Left lung (tissue), 10 donors: ENCODE data around the gene DCT. TPM values are rescaled to one million over a fixed set of nuclear protein-coding genes. Genes with fewer than 3 reads are reported as not detected.
A peak's percentile ranks its signal among the peaks of the same experiment; 100 is the strongest.

Experiments
- ATAC-seq: fragments of 200-7000 bp; cut with Tn5 transposase; one replicate; pipeline ENCODE4 v1.9.1; 2020; ENCODE audit warnings: moderate library complexity
- DNase-seq, 4 donors: peaks; one replicate each; pipeline ENCODE4 v3.0.0-alpha.2; 2013 to 2020
- H3K27ac ChIP-seq, 2 donors: fragments of 200-600 bp; sonication (generic) in 1 of 2; one replicate each; pipeline versions ENCODE4 v1.5.0 to v1.8.0; 2020 to 2021
- H3K27me3 ChIP-seq, 2 donors: fragments of 200-600 bp; sonication (generic) in 1 of 2; one replicate each; pipeline versions ENCODE4 v1.5.0 to v1.8.0; 2020 to 2021
- H3K36me3 ChIP-seq, 2 donors: fragments of 200-600 bp; sonication (generic) in 1 of 2; one replicate each; pipeline versions ENCODE4 v1.5.0 to v1.8.0; 2020 to 2021
- H3K4me1 ChIP-seq, 2 donors: fragments of 200-600 bp; one replicate each; pipeline ENCODE4 v1.8.0; 2021
- H3K4me3 ChIP-seq, 2 donors: fragments of 200-600 bp; sonication (generic) in 1 of 2; one replicate each; pipeline versions ENCODE4 v1.5.0 to v1.8.0; 2020 to 2021; ENCODE audit warnings: mild to moderate bottlenecking in 1 of 2
- H3K9me3 ChIP-seq, 2 donors: fragments of 200-600 bp; sonication (generic) in 1 of 2; one replicate each; pipeline versions ENCODE4 v1.5.0 to v1.8.0; 2020 to 2021
- intact Hi-C, 2 donors: fragments of 100-400 bp; cut with DNase I; formaldehyde crosslinking; loops; one replicate each; pipeline versions ENCODE4 v1.11.2 to v1.14.2; 2022
- polyA plus RNA-seq, 6 donors: library from polyadenylated mRNA; unstranded; fragments of 120-200 nt; gene quantifications; one replicate each; pipeline ENCODE4 v1.2.1, GENCODE V29; 2013; ENCODE audit not compliant: insufficient read length in 6 of 6
- total RNA-seq, 2 donors: library from RNA; stranded (reverse); fragmentation: NEBNext Ultra II Directional; extraction: Animal tissue kit (Norgen Biotek cat#: 25700); gene quantifications; one replicate each; pipeline ENCODE4 v1.2.1, GENCODE V29; 2021
- TF ChIP-seq, protein P1 (sequence below), 2 donors: fragments of 200-600 bp; sonication (generic) in 1 of 2; IDR thresholded peaks; one replicate each; pipeline versions ENCODE4 v1.5.0 to v1.8.0; 2021; ENCODE audit warnings: antibody characterized with exemption in 2 of 2
- donor health status: DM: no; HTN: yes; CAD: no.
- donor health status: DM: no; HTN: no; CAD: no.

DCT gene
- total and polyA plus RNA-seq, 8 donors: 0.06 to 0.38 (median 0.31) TPM; not detected in 1

DNA sequence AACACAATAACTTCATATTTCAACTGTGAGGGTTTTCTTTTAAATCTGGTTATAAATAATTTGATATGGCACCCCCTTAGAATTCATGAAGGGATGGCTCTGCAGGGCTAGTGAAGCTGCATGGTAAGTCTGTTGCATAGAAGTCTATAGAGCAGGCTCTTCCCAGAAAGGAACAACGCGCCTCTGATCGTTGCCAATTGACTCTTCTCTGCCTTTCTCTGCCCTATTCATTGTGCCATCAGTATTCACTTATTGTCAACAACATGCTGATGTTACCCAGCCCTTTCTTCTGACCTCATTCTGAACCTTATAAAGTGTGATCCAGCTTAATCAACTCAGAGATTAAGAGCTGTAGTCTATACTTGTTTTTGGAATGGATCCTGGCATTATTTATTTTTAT is 16.3 kb upstream of the DCT start:
- TF ChIP-seq, protein P1, sequence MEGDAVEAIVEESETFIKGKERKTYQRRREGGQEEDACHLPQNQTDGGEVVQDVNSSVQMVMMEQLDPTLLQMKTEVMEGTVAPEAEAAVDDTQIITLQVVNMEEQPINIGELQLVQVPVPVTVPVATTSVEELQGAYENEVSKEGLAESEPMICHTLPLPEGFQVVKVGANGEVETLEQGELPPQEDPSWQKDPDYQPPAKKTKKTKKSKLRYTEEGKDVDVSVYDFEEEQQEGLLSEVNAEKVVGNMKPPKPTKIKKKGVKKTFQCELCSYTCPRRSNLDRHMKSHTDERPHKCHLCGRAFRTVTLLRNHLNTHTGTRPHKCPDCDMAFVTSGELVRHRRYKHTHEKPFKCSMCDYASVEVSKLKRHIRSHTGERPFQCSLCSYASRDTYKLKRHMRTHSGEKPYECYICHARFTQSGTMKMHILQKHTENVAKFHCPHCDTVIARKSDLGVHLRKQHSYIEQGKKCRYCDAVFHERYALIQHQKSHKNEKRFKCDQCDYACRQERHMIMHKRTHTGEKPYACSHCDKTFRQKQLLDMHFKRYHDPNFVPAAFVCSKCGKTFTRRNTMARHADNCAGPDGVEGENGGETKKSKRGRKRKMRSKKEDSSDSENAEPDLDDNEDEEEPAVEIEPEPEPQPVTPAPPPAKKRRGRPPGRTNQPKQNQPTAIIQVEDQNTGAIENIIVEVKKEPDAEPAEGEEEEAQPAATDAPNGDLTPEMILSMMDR (IDR thresholded peaks at IDR 0.05): no peak
- Histone ChIP-seq H3K36me3 (no peaks in the 10 kb centered on the region), H3K4me3 (no peak overlapping the region), H3K9me3 (peaks cover 0 to 9% of the 10 kb centered on the region in 2 donors), H3K4me1 (no peaks in the 10 kb centered on the region), H3K27me3 (no peaks in the 10 kb centered on the region), H3K27ac (no peak overlapping the region)
- no peak for DNase-seq
- no peak for ATAC-seq
- intact Hi-C loops: no loop called here

DNA sequence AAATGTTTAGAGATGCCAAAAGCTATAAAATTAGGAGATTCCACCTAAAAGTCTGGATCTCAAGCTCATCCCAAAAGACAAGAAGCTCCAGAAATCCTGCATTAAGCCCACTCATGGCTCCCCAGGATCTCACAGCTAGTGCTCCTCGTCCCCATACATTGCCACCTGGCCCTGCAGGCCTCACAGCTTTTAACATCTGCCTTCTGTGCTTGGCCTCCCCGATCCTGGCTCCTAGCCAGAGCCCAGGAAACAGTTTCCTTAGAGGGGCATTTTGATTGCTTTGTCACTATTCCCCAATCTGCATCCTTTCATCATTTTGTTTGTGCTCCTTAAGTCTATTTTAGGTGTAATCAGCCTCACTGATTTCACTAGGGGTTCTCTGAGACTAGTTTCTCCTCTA is 14.5 kb upstream of the DCT start:
- ATAC-seq: no peak
- H3K27ac ChIP-seq: no peak overlapping the region

DNA sequence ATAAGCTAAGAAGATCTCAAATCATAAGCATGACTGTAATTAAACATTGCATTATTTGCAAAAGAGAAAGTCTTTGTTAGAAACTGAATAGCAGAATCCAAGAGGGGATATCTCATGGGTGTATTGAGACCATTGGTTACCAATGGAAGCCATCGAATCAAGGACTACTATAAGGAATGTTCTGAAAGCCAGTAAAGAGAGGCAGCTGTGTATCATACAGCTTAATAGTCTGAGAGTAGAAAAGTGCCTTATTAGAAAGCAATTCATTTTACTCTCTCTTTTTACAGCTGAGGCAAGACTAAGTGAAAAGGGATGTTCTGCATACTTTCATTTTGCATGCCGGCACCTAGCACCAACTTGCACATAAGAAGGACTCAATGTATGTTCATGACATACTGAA is 7.6 kb upstream of the DCT start:
- H3K4me1 ChIP-seq: no peaks in the 10 kb centered on the region
- TF ChIP-seq, protein P1 (IDR thresholded peaks at IDR 0.05): no peak
- H3K9me3 ChIP-seq: no peaks in the 10 kb centered on the region
- H3K27ac ChIP-seq: no peak overlapping the region
- no peak overlapping the region for H3K4me3 ChIP-seq
- H3K36me3 ChIP-seq: no peaks in the 10 kb centered on the region
- ATAC-seq (no peak), DNase-seq (no peak)
- intact Hi-C loops: no loop called here
- no peaks in the 10 kb centered on the region for H3K27me3 ChIP-seq

More for the DNA sequence above, 14.5 kb upstream of the DCT start:
- no peaks in the 10 kb centered on the region for H3K4me1 ChIP-seq
- no peak overlapping the region for H3K4me3 ChIP-seq
- DNase-seq: no peak
- intact Hi-C loops: no loop called here
- H3K36me3 ChIP-seq: no peaks in the 10 kb centered on the region
- H3K27me3 ChIP-seq: no peaks in the 10 kb centered on the region
- H3K9me3 ChIP-seq: peaks cover 0 to 9% of the 10 kb centered on the region in 2 donors
- TF ChIP-seq, protein P1 (IDR thresholded peaks at IDR 0.05): no peak

DNA sequence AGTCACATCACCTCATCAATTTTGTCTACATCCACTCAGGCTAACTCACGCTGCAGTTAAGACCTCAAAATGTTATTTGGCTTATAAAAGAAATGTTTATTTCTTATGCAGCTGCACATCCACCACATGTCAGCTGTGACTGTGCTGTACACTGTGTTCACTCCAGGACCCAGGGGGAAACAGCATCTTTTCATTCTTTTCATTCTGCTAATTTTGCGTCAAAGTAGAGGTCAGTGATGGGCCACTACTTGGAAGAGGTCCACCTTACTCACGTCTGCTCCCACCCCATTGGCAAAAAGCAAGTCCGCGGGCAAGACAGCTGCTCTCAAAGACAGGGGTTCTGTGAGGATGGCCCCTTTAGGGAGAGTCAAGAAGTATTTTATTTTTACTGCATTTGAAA is 4.5 kb upstream of the DCT start:
- no peak for DNase-seq
- no peak for ATAC-seq

DNA sequence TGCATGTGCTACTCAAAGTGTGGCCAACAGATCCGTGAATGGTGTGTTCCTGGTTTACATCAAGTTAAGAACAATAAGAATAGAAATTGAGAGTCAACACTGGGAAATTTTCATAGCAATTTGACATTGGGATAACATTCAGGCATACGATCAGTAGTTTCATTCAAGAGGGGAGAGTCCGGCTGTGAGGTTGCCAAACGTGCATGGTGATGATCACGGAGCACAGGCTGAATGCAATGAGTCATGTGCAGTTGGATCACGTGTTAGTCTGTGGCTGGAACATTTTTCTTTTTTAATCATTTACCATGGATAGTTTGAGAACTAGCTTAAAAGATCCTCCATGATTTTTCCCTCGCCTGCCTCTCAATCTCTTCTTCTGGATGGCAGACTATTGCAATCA is 2.5 kb upstream of the DCT start:
- Histone ChIP-seq H3K36me3 (no peaks in the 10 kb centered on the region), H3K9me3 (no peaks in the 10 kb centered on the region), H3K4me3 (no peak overlapping the region), H3K27ac (no peak overlapping the region), H3K4me1 (no peaks in the 10 kb centered on the region), H3K27me3 (no peaks in the 10 kb centered on the region)
- TF ChIP-seq, protein P1 (IDR thresholded peaks at IDR 0.05): no peak
- ATAC-seq (peak; percentile 33), DNase-seq (peak in 1 of 4 donors; percentile 37)
- intact Hi-C loops: no loop called here

More for the DNA sequence above, 4.5 kb upstream of the DCT start:
- intact Hi-C loops: no loop called here
- Histone ChIP-seq H3K27me3 (no peaks in the 10 kb centered on the region), H3K4me3 (no peak overlapping the region), H3K9me3 (no peaks in the 10 kb centered on the region), H3K27ac (no peak overlapping the region), H3K4me1 (no peaks in the 10 kb centered on the region), H3K36me3 (no peaks in the 10 kb centered on the region)
- TF ChIP-seq, protein P1 (IDR thresholded peaks at IDR 0.05): no peak
